Panc1 (cell line): ENCODE results near the gene DTYMK.

ENCODE experiments used
- CTCF ChIP-seq: fragments of 450-650 bp; IDR thresholded peaks from 2 replicates; pipeline ENCODE4 v1.5.1; 2017; ENCODE audit warnings: mild to moderate bottlenecking
- TCF7L2 ChIP-seq: IDR thresholded peaks from 2 replicates; pipeline ENCODE4 v1.6.1; 2011; ENCODE audit warnings: mild to moderate bottlenecking, low read depth, low read length, inconsistent platforms

DNA sequence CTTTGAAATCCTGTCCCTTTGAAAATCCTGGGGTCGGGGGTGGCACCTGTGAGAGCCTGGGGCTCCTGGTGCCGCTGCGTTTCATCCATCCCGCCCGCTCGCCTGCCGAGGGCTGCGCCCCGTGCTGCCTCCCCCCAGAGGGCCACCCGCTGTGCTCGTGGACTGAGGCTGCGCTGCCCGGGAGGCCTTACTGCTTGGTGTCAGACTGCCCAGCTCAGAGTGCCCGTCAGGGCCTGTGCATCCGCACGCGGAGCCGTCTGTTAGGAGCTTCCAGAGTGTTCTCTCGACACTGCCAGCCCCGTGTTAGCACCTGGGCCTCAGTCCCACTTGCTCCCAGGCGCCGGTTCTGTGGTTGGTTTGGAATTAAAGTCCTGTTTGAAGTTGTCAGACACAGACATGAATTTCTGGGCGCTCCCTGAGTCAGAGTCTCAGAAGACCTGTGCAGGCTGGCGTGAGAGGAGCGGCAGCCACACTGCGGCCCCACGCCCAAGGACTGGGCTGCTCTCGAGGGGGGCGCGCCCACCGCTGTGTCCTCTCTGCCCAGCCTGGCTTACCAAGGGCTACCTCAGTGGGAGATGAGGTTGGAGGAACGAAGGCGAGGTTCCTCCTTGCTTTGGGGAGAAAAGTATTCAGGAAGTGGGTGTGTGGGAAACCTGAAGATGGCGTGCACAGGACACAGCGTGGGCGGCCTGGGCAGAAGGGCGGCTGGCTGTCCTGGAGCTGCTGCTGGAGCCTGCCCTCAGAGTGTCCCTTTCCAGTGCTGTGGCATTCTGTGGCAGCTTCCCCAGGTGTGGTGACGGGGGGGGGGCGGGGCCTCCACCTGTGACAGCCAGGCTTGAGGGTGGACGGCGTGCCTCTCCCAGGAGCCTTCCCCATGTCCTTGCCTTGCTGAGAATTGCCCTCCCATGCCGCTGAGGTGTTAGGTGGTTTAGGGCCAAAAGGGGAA is 14.1 kb downstream of the DTYMK start:
- no peak for TF ChIP-seq CTCF
- no peak for TF ChIP-seq TCF7L2
